D341Med (cell line): Measurements from ENCODE around the gene NAA10.

Source experiments
- DNase-seq: peaks from one replicate; pipeline ENCODE4 v3.0.0; 2012; ENCODE audit warnings: low spot score

NAA10 gene

DNA sequence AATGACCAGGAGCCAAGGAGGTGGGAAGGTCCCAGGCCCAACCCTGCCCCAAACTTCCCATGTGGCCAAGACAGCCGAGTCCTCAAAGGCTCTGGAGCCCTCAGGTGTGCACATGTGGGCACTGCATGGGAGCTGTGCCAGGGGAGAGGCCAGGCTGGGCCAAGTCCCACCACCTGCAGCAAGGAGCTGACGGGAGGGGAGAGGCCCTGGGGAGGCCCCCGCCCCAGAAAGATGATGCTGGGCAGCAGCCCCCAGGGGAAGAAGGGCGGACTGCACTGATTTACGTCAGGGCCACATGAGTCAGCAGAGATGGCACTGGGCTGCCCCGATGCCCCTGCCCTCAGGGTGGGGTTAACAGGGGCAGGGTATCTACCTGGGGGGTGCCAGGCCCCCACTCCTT is 50.2 kb downstream of the NAA10 start:
- peak; percentile 56 for DNase-seq

DNA sequence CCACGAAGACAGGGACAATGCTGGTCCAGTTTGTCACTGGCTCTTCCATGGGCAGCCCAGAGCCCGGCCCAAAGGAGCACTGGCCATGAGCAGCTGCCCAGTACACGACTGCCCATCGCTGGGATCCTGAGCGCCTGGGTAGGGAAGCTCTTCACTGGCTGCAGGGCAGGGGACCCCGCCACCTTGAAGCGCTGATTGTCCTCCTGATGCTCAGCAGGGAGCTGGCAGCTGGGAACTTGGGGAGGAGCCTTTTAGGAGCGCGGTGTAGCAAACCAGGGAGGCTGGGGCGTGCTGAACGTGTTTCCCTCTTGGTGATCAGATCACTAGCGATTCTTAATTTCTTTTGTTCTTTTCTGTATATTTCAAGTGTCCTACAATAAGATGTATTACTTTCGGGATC is 50.7 kb downstream of the NAA10 start:
- DNase-seq: no peak

DNA sequence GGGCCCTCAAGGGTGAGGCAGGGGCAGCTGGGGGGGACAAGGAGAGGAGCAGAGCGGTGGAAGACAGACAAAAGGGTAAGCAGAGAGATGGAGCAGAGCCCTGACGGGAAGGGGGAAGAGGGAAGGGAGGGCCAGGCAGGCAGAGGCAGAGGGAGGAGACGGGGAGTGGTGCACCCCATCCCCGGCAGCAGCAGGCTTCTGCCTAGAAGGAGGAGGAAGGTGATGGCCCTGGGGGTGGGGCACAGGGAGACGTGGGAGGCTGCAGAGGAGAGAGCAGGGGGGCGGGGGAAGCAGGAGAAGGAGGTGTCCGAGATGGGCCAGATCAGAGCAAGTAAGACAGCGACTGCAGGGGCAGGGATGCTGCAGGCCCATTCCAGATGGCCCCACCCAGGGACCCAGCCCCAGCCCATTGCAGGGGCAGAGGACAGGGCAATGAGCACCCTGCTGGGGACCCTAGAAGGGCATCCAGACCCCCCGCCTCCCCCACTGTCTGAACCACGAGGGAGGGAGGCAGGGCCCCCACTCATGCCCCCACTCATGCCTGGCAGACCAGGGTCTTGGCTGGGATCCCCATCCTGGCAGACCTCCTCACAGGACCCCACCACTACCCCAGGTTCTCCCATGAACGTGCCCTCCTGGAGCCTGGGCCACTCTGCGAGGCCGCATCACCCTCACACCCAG is 51.5 kb downstream of the NAA10 start:
- DNase-seq: no peak

DNA sequence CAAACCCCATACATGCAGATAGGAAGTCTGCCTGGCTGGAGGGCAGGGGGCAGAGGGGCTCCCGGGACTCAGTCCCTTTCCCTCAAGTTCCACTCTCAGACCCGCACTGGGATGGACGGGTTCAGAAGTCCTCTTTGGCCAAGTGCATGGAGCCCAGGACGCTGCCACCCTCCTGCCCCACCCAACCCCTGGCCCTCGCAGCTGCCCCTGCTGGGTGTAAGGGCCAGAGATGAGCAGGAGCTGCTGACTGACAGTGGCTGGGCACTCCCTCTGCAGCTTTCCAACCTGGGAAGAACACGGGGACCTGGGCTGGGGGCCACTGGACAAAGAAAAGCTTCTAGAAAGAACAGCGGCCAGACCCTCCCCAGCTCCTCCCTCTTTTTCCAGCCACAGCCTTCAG is 52.3 kb downstream of the NAA10 start:
- DNase-seq: no peak

DNA sequence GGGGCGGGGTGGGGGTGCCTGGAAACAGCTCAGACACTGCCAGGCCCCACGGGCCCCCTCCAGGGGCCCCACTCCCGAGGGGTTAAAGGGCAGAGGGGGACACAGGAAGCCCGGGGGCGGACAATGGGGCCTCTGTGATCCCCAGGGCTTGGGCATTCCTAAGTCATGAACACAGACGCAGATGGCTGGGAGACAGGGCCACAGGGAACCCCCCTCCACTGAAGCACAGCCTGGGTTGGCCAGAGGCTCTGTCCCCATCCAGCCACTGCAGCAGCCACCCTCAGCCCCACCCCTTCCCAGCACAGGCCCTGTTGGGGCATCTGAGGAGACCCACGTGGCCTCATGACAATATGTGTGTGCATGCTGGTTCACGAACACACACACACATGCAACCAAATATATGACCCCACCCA is 52.7 kb downstream of the NAA10 start:
- no peak for DNase-seq

DNA sequence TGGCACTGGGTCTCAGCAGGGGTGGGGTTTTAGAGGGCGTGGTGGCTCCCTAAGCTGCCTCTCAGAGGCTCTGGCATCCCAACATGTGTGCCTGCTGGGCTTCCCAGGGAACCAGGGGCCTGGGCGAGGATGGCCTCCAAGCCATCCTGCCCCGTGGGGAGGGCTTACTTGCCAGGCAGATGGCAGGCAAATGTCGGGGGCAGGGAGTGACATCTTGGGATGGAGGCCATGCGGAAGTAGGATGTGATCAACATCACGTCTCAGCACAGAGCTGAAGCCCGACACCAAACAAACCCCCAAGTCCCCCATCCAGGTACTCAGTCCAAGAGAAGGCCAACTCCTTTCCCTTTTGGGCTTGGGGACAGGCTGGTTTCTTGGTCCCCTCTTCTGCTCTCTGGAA is 53.6 kb downstream of the NAA10 start:
- DNase-seq: no peak

DNA sequence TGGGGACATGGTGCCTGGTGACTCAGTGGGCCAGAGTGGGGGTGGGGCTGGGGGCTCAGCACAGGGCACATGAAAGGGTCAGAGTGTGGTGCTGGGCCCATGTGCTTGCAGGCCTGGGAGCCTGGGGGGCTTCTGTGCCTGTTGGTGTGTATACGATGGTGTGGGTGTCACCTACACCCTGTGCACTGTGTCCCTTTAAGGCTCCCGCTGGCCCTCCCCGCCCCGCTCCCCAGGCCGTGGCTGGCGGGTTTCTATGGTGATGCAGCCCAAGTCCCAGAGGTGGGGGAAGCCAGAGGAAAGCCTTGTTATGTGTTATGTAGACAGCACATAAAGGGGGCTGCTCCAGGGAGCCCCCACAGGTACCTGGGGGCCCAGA is 54.4 kb downstream of the NAA10 start:
- no peak for DNase-seq

DNA sequence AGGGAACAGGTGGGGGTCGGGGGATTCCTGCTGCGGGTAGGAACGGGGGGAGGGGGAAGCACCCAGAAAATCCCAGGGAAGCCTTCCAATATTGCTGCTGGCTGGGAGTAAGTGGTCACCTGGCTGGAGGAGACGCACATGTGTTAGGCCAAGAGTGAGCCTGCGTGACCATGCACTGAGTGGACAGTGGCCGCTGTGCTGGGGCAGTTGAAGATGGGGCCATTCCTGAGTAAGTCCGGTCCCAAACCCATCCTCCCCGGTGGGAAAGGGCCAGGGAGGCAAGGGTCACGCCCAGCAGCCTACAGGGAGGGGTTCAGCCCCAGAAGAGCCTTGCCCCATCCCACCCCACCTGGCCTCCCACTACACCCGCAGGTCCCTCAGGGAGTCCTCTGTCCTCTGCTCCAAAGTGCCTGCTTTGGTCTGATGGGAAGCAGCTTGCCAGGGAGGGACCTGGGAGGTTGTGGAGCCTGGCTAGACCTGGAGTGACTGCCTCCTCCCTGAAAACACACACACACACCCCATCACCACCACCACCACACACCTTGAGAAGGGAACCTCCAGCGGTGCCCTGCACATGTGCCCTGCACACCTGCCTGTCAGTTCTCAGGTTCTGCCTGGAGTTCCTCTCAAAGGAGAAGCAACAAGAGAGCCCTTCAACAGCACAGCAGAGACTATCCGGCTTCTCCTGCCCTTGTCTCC is 54.9 kb downstream of the NAA10 start:
- no peak for DNase-seq
